ENCODE data around the gene RPS6KC1.
"Not testable (repeated sequence)": the region's sequence is repeated elsewhere in the genome, so short reads cannot be mapped to it uniquely, and the experiment has no call there.

Gene RPS6KC1

GRCh38 chr1:213110349-213111300 is 59.6 kb downstream of the RPS6KC1 start:
- DNase-seq (ENCODE audit: low spot score) = no peak

- DNase-seq (ENCODE audit: low spot score) = no peak
Measured at GRCh38 chr1:213111502-213111901, 60.5 kb downstream of the RPS6KC1 start.

- not testable (repeated sequence) for DNase-seq (ENCODE audit: low spot score)
Measured at GRCh38 chr1:213112723-213113122, 61.7 kb downstream of the RPS6KC1 start.

GRCh38 chr1:213117699-213118180 is 66.7 kb downstream of the RPS6KC1 start:
- DNase-seq (ENCODE audit: low spot score) = not testable (repeated sequence)

- DNase-seq (ENCODE audit: low spot score) = no peak
Measured at GRCh38 chr1:213119794-213120193, 68.8 kb downstream of the RPS6KC1 start.

- no peak for DNase-seq (ENCODE audit: low spot score)
Measured at GRCh38 chr1:213120386-213120785, 69.3 kb downstream of the RPS6KC1 start.

- no peak for DNase-seq (ENCODE audit: low spot score)
Measured at GRCh38 chr1:213120961-213121360, 69.9 kb downstream of the RPS6KC1 start.

- DNase-seq (ENCODE audit: low spot score) = peak; percentile 69
Measured at GRCh38 chr1:213122514-213122929, 71.5 kb downstream of the RPS6KC1 start.

GRCh38 chr1:213123087-213123486 is 72.0 kb downstream of the RPS6KC1 start:
- DNase-seq (ENCODE audit: low spot score) = no peak

- no peak for DNase-seq (ENCODE audit: low spot score)
Measured at GRCh38 chr1:213123536-213123935, 72.5 kb downstream of the RPS6KC1 start.

GRCh38 chr1:213124590-213124989 is 73.5 kb downstream of the RPS6KC1 start:
- DNase-seq (ENCODE audit: low spot score) = peak; percentile 41

GRCh38 chr1:213125643-213126042 is 74.6 kb downstream of the RPS6KC1 start:
- no peak for DNase-seq (ENCODE audit: low spot score)

- no peak for DNase-seq (ENCODE audit: low spot score)
Measured at GRCh38 chr1:213127074-213127473, 76.0 kb downstream of the RPS6KC1 start.

GRCh38 chr1:213131851-213132655 is 81.0 kb downstream of the RPS6KC1 start:
- DNase-seq (ENCODE audit: low spot score) = no peak

- no peak for DNase-seq (ENCODE audit: low spot score)
Measured at GRCh38 chr1:213135572-213135971, 84.5 kb downstream of the RPS6KC1 start.

- DNase-seq (ENCODE audit: low spot score) = no peak
Measured at GRCh38 chr1:213136190-213136917, 85.3 kb downstream of the RPS6KC1 start.

- no peak for DNase-seq (ENCODE audit: low spot score)
Measured at GRCh38 chr1:213138391-213138790, 87.3 kb downstream of the RPS6KC1 start.

- no peak for DNase-seq (ENCODE audit: low spot score)
Measured at GRCh38 chr1:213138892-213139291, 87.9 kb downstream of the RPS6KC1 start.

GRCh38 chr1:213148905-213149304 is 97.9 kb downstream of the RPS6KC1 start:
- DNase-seq (ENCODE audit: low spot score) = no peak

GRCh38 chr1:213150090-213150489 is 99.0 kb downstream of the RPS6KC1 start:
- DNase-seq (ENCODE audit: low spot score) = not testable (repeated sequence)

- no peak for DNase-seq (ENCODE audit: low spot score)
Measured at GRCh38 chr1:213154056-213154685, 103.1 kb downstream of the RPS6KC1 start.
